Endometrium (tissue), 2 donors: ENCODE results near the gene PDIA4.

ENCODE experiments used
- FAIRE-seq: peaks from 2 replicates; lab custom pipeline; 2012; peaks lifted over from hg19 to GRCh38; lab: Jason Lieb, UNC
- donor health status: control.
- donor health status: control.

Gene PDIA4

GRCh38 chr7:148967032-148967372, 61.3 kb downstream of the PDIA4 start:
- FAIRE-seq = no peak

GRCh38 chr7:148964483-148965267, 63.6 kb downstream of the PDIA4 start:
- FAIRE-seq = no peak

- FAIRE-seq = no peak
Observed at GRCh38 chr7:148963583-148964482, 64.5 kb downstream of the PDIA4 start.

GRCh38 chr7:148962823-148963582, 65.3 kb downstream of the PDIA4 start:
- peak; percentile 8 for FAIRE-seq

GRCh38 chr7:148962440-148962822, 65.9 kb downstream of the PDIA4 start:
- no peak for FAIRE-seq

- no peak for FAIRE-seq
Observed at GRCh38 chr7:148959726-148960125, 68.6 kb downstream of the PDIA4 start.

GRCh38 chr7:148958061-148958460, 70.2 kb downstream of the PDIA4 start:
- no peak for FAIRE-seq

- no peak for FAIRE-seq
Observed at GRCh38 chr7:148954766-148955165, 73.5 kb downstream of the PDIA4 start.

GRCh38 chr7:148953676-148954075, 74.6 kb downstream of the PDIA4 start:
- FAIRE-seq = no peak
